Stimulated activated CD4-positive, alpha-beta T cell treated with anti-CD3 and anti-CD28 coated beads, Interleukin-1b, Interleukin-23, amount 100 ng/mL, for 24 hours (primary cell): ENCODE data around the gene HIVEP2.

Experiments used
- DNase-seq, 4 experiments: peaks; one replicate each; pipeline ENCODE4 v3.0.0-alpha.2; 2020; ENCODE audit warnings: low read depth in 4 of 4, low spot score in 1 of 4

Gene HIVEP2

DNA sequence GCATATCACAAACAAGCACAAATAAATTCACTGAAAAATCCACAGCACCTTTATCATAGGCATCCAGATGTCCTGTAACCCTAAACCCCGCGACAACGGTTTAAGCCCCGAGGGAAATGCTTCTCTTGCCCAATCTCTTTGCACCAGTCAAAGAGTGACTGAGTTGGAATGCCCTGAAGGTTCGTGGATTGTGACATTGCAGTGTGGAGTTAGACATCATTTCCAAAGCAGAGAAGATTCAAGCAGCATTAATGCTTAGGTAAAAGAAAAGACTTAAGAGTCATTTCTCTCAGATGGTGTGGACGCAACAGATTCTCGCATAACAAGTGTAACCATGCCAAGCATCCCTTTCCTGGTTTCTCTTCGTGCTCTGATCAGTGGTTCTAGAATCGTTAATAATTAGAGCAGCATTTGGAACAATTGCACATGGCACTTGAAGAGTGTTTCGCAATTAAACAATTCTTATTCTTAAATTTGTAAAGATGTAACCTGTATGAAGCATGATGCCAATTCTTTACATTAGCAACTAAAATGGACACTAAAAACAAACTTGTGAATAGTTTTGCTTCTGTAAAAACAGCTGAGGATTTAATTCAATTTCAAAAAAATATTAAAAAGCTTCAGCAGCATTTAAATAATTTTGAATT lies 121.6 kb downstream of the HIVEP2 start:
- no peak for DNase-seq

DNA sequence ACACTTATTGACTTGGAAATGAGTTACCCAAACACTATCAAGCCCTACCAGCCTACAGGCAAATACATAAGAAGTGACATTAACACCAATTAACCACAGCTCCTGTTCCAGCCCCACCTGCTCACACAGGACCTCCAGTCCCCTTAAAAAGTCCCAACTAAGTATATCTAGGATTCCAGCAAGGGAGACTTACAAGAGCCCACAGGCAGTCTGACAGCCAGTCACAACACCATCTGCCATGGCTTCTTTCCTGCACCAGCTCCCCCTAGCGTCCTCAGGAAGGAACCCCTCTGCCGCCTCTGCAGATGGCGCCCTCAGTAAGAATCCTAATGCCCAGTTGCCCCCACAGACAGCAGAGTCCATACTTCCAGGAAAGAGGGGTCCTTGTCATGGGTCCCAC lies 122.1 kb downstream of the HIVEP2 start:
- DNase-seq: no peak

DNA sequence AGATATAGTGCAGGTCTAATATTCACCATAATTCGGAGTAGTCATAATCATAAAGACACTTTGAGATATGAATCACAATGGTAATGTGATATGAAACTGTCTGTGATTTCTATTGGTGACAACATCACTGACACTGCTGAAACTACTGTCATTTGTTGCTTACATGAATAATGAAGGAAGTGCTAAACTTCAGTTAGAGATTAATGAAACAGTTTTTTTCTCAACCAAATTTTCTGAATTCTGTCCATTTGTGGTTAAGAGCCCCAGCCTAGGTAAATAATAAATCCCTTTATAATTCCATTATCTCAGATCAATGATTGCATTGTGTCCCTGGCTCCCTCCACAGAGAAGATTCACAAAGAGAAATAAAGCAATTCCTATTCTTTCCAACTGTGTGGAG lies 122.6 kb downstream of the HIVEP2 start:
- no peak for DNase-seq

DNA sequence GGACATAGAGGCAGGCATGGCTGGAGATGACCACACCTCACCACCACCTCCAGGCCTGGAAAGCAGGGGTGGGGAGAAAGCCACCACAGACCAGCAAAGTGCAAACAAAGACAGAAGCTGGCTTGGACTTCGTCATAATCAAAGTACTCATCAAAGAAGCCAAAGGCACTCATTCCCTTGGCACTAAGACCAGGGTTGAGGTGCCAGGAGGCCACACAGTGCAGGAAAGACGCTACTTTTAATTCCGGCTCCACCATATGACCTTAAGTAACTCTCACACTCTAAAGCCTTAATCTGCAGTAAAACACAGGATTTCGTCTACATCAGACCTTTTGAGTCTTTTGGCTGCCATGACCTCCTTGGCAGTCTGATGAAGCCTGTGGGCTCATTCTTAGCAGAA lies 123.1 kb downstream of the HIVEP2 start:
- DNase-seq: no peak

DNA sequence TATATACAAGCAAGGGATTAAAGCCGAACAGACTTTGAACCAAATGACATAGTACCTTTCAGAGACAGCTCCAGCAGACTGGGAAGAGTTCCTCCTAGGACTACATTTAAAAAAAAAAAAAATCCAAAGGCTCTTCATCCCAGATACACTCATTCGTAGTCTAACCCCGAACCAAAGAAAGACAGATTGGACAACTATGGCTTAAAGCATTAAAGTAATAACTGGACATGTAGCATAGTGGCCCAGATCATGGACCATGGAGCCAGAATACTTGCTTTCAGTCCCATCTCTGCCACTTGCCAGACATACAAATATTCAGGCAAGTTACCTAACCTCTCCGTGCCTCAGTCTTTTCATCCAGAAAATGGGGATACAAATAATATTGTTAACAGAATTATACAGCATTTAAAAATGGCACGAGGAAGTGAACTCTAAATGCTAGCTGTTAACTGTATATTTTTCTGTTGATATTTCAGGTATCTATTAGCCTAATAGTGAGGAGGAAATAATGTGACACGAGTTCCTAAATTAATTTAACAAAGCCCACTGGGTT lies 123.7 kb downstream of the HIVEP2 start:
- no peak for DNase-seq

DNA sequence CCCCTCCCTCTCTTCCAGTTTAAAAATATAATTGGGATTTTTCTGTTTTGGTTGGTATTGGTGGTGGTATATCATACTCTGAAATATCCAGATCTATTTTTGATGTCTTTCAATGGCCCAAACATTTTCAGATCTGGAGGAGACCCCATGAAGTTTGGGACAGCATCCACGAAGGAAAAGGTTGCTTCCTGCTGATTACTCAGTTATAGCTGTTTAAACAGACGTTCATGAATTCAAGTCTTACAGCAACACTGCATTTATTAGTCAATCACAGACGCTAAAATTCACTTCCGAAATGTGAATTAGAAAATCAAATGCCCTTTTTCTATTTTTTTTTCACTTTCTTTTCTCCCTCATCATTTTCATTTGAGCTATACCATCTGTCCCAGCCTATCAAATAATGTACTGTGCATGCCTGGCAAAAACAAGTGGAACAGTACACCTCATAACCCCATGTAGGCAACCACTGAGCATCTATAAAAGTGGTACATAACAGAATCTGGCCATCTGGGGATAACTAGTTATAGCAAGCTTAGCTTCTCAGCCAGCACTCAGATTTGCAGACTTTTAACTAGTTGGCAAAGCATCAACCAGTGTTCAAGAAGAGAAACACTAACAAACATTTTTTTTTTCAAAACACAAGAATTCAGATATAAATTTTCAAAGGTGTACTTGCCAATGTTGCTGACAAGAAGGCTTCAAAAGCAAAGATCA lies 124.5 kb downstream of the HIVEP2 start:
- DNase-seq: no peak

DNA sequence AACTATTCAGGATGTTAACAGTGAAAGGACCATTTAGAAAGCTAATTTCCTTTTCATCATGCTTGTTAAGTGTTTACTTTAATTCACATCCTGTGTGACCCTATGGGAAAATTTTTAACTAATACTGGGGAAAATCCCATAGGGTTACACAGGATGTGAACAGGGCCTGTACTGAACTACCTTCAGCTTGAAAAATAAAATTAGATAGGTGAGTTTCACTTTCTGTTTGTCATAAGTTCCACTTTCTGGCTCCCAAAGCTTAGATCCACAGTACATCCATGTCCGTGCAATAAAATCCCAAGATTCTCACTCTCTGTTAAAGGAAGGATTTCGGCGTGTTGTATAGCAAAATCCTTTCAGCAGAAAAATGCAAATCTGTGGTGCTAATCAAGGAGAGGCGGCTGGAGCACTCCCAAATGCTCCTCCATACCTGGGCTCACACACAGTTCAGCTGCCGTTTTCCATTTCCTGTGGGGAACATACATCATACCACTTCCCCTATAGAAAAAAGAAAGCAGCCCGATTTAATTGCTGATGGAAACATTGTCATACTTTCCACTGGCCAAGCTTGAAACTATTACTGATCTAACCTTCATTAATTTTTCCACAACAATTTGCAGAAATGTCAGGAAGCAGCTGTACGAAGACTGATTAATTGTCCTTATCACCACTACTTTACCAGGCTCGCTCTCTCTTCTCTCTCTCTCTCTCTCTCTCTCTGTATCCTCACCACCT lies 125.2 kb downstream of the HIVEP2 start:
- DNase-seq: peak in 1 of 4 experiments; percentile 35

DNA sequence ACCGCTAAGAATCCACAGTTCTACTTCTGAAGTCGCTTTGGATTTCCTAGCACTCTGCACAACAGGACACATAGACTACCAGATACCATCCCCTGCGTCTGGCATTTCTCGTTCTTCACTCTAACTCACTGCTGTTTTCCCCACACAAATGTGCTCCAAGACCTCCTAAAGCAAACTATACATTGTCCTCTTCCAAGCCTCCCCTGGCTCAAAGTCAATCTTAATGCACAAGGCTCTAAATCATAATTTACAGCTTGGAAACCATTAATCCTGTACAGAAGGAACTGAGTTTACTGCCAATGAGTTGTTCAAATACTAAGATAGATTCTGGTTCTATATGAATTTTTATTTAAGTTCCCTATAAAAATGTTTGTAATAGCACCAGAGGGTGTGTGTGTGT lies 128.5 kb downstream of the HIVEP2 start:
- no peak for DNase-seq

DNA sequence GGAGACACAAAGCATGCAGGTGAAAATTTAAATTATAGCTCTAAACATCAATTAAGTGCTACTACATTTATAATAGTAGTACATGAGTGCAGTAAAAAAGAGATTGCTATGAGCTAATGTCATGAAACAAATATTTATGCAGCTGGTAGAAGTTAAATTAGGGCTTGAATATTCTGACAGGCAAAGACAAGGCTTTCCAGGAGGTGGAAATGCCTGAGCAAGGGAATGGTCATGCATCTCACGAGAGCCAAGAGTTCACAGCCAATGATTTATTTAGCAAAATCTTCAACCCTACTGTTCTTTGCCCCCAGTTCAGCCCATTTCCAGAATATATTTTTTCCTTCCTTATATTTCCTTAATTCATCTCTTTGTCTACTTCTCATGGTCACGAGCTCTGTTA lies 128.9 kb downstream of the HIVEP2 start:
- no peak for DNase-seq

DNA sequence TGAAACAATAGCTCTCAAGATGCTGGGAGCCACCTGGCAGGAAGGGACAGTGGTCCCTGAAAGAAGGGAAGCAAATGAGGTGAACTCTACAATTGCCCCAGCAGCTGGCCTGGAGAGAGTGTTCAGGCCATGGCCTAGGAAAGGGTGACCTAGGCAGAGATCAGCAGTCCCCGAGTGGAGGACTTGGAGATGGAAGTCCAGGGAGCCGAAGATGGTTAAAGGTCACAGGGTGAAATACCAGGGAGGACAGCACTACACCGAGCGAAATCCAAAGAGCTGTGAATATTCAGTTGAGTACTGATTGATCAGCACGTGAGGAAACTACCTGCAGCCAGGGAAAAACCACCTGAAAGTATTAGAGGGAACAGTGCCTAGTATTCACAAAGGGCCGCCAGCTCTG lies 133.1 kb downstream of the HIVEP2 start:
- DNase-seq: no peak

DNA sequence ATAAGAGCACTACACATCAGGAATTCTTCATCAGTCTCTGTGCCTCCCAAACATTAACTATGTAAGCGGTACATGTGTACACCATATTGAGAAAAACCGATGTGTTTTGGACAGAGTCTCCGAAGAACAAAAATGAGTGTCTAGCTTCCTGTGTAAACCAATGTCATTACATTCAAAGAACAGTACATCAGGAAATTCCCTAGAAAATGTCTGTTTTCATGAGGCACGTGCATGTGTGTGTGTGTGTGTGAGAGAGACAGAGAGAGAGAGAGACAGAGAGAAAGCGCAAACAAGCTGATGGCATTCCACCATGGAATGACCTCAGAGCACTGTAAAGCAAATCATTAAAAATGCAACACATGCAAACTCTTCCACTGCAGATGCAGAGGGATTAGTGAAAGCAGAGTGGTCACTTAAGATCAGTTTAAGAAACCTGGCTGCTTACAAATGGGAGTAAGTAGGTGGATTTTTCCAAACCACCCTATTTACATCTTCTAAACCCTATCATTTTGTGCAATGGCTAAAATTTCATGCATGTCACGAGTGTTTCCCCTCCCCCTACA lies 133.9 kb downstream of the HIVEP2 start:
- DNase-seq: no peak

DNA sequence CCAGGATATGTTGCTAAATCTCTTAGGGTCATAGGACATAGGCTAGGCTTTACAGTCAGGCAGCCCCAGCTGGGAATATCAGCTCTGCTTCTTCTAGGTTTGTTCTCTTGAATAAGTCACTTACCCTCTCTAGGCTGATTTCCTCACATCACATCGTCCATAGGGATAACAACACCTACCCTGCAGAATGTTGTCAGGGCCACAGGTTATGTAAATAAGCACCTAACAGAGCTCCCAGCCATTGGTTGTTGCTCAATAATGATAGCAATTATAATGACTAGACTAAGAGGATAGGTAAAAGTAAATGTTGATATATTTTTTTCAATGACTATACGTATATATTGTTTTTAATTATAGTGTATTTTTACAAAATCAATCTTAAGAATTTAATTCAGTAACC lies 135.0 kb downstream of the HIVEP2 start:
- DNase-seq: no peak

DNA sequence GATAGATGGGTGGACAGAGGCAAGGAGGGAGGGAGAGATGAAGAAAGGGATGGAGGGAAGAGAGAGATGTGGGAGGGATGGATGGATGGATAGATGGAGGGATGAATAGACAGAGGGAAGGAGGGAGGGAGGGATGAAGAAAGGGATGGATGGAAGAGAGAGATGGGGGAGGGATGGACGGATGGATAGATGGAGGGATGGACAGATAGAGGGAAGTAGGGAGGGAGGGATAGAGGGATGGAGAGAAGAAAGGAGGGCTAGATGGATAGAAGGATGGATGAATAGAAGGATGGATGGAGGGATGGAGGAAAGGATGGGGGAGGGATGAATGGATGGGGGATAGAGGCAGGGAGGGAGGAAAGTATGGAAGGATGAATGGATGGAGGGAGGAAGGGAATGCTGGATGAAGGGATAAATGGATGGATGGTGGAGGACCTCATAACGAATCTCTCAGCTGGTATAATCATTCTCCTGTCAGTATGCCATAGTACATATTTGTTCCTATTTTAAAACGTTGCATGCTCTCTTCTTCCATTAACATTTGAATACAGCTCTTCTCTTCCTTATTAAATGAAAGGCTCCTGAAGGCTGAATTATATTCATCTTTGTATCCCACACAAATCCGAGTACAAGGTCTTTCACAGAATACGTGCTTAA lies 136.4 kb downstream of the HIVEP2 start:
- DNase-seq: no peak

DNA sequence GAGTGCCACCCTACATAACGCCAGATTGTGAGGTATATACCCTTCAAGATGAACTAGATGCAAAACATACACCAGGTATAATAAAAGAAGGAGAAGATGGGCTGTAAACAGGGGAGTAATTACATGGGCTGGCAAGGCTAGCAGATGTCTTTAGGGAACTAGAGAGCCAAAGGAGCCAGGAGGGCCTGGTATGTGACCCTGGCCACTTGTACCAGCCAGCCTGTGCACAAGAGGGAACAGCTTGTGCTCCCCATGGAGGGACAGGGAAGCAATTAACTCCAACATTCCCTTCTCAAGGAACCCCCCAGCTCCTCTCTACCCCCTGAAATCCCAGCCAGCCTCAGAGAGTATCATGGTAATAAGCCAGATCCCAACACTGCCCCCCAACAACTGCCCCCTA lies 139.9 kb downstream of the HIVEP2 start:
- no peak for DNase-seq

DNA sequence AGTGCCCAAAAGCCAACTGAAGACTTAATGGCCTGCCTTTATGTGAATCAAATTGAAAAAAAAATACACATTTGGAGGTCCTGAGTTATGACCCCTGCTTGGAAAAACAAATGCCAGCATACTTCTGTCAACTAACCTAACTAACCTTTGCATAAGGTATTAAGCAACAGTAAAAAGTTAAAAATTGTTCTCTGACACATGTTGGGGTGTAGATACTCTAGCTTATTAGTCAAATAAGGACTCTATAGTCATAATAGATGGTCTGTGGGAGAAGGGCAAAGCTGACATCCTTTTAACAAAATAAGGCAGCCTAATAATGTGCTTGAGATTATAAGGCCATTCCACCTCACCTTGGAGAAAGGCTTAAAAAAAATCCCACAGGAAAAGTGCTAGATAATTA lies 140.5 kb downstream of the HIVEP2 start:
- DNase-seq: no peak

DNA sequence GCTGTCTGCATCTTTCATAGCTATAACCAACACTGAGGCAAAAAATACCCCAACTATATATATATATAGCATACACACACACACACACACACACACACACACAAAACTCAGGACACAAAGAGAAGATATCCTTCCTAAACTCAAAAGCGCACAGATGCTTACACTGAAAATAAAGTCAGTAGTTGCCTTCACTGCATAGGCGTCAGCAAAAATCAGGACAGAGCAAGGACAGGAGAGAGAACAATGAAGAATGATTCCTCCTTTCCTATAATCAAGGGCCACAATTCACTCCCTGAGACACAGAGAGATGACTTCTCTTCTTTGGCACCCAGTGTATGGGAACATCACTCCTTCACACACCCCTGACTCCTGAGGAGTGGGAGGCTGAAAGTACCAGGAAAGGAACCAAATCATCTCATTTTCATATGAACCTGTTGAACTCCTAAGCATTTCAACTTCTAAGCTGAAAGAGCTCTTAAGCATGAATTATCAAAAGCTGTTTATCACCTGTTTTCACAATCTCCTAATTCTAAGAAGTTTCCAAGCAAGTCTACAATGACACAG lies 141.4 kb downstream of the HIVEP2 start:
- DNase-seq: no peak

DNA sequence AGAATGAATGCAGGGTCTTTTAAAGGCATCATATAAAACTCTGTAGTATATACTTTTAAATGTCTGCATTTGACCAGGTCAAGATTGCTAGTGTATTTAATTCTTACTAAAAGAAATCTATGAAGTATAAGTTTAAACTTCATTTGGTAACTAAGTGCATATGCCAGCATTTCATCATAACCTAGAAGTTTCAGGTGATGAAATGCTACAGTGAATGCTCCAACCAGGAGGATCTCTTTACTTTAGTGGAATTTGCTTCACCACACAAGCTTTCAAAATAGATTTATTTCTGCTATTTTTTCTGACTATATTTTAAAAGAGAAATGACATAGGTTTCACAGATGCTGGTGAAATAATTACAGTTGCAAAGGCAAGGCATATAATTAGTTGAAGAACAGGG lies 141.9 kb downstream of the HIVEP2 start:
- DNase-seq: no peak

DNA sequence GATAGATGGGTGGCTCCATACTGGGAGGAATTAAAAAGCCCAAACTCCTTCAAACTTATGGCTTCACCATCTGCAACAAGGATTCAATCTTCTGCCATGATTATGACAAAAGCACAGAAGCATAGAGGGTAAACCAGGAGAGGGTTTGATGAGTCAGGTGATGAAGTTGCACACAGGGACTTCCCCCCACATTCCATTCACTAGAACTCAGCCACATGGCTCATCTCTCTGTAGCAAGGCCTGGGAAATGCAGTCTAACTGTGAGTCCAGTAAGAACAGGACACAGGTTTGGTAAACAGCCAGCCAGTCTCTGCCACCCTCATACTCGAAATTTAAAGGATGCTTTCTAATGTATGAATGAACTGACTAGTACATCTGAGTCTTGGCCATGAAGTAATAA lies 142.9 kb downstream of the HIVEP2 start:
- peak; percentile 16 to 36 (median 24) for DNase-seq

DNA sequence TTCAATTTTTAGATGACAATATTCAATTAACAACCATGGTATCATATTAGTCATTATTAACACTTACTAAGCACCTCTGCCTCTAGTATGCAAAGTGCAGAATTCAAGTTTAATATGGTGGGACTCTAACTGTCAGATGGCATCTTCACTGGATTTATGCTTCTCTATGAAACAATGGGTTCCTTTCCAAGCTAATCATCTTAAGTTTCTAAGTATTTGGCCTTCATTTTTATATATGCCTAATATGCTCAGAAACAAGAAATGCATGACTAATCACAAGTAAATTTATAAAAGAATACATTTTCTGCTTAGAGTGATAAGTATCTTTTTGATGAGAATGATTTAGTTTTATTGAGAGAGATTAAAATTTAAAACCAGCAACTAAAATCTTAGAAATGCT lies 144.7 kb downstream of the HIVEP2 start:
- no peak for DNase-seq

DNA sequence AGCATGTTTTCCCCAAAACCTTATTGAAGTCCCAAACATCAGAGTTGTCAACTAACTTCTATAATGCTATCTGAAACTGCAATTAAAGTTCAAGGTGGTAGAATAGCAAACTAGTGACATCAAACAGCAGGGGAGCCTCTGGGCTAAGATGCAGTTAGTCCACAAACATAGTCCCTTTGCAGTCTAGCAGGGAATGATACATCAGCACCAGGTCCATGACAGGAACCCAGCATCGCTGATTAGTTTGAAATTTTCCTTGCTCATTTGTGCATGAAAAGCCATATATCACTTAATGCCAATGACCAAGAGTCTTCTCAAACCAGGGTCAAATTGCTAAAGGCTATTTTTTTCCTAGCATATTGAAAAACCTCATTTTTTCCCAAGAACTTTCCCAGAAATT lies 145.3 kb downstream of the HIVEP2 start:
- DNase-seq: no peak

DNA sequence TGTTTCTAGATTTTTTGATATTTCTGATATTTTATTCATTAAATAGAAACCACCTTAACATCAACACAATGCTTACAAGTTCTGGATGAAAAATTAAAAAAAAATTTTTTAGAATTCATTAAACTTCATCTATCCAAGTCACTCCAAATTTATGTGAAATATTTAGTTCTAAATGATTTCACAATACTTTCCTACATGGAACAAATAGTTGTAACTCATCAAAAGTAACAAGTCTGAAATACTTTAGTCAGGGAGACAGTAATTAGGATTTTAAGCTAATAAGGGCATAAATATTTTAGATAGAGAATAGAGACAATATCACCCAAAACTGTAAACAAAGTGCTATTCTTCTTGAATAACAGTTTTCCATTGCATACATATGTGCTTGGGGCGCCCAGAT lies 147.8 kb downstream of the HIVEP2 start:
- DNase-seq: no peak
